NCI-H2107 (cell line): ENCODE results near the gene ISYNA1.
"Not testable (repeated sequence)": the region's sequence is repeated elsewhere in the genome, so short reads cannot be mapped to it uniquely, and the experiment has no call there.

Experiments
- DNase-seq: peaks from one replicate; lab custom pipeline; 2025; lab: John Stamatoyannopoulos, UW

Gene ISYNA1

DNA sequence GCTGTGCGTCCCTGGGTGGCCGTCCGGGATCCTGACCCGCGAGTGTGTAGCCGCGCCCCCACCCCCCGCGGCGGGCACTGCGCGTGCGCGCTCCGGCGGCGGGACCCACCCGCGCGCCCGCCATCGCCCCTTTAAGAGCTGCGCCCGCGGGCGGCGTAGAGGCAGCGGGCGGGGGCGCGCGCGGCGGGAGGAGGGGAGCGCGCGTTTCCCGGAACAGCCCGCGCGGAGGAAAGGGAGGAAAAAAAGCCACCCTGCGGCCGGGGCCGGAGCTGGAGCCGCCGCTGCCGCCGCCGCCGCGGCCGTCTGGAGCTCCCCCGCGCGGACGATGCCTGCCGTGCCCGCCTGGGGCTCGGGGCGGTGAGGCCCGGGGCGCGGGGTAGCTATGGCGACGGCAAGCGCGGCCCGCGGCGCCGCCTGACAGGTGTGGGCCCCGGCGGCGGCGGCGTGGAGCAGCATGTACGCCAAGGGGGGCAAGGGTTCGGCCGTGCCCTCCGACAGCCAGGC is 18.7 kb downstream of the ISYNA1 start, which contains the start of gene SSBP4:
Gene SSBP4 (plus strand): TSS at position 204 of the 504 bp plus-strand sequence. CDS start 251 bp downstream, at position 455.
- DNase-seq = peak; percentile 67

DNA sequence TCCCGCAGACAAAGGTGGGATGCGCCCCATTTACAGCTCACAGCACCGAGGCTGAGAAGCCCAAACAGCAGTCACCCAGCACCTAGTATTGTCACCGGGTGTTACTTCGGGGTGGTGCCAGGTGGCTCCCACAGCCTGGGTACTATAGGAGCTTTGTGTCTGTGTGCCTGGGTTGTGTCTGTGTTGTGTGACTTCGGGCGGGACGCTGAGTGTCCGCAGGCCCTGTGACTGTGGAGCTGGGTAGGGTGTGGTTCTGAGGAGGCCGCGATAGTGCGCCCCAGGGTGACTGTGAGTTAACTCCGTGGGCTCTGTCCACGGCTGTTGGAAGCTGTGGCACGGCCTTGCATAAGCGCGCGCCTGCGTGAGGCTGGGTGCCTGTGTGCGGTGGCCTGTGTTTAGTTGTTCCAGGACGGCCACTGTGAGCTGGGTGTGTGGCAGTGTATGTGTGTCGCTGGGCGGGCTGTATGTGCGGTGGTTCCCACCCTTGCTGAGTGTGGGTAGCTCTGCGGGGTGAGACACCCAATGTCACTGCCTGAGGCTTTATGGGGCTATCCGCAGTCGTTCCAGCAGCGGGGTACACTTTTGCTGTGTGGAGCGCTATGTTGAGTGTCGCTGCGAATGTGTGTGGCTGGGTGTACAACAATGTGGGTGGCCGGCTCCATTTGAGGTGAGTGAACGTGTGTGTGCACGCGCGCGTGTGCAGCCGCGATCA is 19.3 kb downstream of the ISYNA1 start:
- no peak for DNase-seq

DNA sequence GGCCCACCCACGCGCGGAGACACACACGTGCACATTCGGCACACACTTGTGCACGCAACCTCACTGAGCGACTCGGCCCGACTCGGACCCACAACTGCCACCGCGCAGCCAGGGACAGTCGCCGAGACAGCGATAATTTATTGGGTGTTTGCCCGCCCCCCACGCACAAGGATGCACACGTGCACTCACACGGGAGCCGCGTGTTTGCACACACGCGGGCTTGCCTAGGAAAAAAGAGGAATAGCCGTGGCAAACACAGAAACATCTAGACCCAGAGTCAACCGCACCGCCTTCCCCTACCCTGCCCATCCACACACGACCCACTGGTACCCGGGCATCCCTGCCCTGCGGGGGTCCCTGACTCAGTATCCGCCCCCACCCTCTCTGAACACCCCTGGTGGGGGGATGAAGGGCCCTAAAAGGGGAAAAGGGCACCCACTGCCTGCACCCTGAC is 19.9 kb downstream of the ISYNA1 start:
- no peak for DNase-seq

DNA sequence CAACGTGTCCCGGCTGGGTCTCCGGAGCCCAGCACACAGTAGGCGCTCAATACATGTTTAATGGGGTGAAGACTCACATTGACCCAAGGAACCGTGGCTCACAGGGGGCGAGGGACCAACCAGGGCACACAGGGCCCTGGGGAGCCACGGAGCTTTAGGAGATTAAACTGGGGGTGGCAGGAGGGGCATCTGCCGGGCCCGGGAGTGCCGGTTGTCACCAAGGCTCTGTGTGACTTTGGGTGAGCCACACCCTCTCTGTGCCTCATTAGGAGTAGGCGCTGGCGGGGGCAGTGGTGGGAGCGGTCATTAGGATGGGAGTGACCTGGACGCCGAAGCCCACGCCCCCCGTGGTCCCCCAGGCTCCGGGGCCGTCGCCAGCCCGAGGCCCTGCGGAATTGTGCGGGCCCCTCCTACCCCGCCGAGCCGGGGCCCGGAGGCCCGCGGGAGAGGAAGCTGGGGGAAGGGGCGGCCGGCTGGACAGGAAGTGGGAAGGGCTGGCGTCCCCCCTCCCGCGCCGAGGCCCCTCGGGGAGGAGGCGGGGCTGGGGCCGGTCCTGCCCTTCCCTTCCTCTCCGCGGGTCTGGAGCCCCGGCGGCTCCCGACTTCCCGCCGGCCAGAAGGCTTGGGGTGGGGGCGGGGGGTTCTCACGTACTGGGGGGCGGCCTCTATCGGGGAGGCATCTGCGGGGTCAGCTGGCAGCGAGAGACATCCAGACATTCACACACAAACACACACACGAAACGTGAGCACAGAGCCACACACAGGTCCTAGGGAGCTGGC is 20.5 kb downstream of the ISYNA1 start:
- no peak for DNase-seq

DNA sequence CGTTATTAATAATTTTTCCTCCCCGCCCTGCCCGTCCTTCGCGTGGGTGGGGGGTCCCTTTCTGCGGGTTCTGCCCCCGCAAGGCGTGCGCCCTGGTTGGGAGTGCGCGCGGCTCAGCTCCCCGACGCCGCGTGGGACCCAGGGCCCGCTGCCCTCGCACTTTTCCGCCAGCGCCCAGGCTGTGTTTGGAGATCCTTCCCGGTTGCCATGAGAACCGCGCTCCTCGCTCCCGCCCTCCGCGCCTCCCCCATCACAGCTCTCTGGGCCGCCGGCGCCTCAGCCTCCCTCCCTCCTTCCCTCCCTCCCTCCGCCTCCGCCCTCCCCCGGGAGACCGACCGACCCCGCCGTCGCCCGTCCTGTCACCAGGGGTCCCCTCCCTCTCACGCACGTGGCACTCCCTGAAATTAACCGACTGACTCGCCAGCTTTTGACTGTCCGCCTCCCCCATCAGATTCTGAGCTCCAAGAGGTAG is 21.1 kb downstream of the ISYNA1 start:
- no peak for DNase-seq

GRCh38 chr19:18415178-18415867 is 22.6 kb downstream of the ISYNA1 start:
- DNase-seq = no peak

DNA sequence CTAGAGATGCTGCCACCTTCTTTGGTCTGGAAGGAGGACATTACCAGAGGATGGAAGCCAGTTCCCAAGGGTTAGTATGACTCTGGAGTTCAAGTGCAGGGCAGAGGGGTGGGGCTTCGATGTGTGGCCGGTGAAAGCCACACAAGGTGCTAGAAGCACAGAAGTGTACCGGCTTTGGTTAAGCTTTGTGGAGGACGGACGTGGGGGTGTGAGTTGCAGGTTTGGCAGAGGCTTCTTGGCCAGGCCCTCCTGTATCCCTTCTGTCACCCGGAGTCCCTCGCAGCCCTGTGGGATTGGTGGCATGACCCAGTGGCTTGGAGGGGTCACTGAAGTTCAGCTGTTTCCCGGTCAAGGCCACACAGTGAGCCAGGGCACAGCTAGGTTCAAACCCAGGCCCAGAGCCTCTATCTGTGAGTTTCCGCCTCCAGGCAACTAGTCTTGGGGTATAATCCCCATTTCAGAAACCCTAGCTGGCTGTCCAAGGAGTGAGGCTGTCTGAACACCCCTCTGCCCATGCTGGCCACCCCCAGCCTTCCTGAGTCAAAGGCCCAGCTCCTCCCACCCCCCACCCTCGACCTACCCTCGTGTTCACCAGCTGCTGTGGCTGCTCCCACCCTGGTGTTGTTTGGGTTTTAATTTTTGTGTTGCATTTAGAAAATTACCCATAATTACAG is 23.3 kb downstream of the ISYNA1 start:
- DNase-seq = no peak

DNA sequence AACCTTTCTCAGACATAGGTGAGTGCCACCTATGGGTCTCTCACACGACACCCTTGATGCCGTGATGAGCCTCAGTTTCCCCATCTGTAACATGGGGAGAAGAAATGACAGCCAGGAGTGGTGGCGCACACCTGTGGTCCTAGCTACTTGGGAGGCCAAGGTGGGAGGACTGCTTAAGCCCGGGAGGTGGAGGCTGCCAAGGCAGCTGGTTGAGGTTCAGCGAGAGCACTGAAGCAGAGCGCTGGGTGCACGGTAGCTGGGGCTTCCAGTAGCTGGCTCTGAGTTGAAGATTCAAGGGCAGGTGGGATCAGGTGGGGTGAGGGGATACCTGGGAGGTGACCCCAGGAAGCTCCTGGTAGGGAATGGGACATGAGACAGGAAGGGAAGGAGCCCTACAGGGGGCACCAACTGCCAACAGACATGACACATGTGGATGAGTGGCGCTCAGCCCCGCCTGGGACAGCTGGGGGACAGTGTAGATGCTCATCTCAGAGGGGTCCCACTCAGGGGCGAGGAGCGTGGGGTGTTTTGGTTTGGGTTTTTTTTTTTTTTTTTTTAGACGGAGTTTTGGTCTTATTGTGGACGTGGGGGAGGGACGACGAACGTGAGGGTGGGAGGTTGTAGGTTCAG is 25.2 kb downstream of the ISYNA1 start:
- DNase-seq = no peak

DNA sequence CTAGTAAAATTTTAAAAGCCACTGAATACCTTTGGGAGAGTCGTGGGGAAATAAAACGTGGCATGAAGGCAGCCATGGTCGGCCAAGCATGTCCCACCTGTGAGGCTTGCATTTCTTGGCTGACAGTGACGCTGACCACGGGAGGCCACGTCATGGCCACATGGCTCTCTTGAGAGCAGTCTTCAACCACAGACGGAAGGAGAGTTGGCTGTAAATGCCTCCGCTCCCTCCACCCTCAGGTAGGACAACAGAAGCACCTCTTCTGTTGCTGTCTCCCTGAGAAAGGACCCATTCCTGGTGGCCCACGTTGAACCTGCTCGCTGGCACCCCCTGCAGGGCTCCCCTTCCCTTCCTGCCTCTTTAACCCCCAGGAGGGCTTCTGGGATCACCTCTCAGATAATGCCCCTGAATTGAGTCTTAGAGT is 29.9 kb downstream of the ISYNA1 start:
- DNase-seq = peak; percentile 34

DNA sequence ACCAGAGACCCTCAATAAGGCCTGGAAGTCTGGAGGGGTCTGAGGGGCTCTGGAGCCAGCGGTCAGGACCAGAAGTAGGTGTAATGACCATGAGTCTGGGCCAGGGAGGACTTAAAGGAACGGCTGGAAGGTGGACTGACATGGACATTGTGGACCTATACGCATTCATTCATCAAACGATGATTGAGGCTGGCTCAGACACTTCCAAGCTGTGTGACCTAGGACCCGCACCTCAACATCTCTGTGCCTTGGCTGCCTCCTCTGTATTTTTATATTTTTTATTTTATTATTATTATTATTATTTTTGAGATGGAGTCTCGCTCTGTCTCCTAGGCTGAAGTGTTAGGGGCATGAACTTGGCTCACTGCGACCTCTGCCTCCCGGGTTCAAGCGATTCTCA is 31.2 kb downstream of the ISYNA1 start:
- DNase-seq = no peak

DNA sequence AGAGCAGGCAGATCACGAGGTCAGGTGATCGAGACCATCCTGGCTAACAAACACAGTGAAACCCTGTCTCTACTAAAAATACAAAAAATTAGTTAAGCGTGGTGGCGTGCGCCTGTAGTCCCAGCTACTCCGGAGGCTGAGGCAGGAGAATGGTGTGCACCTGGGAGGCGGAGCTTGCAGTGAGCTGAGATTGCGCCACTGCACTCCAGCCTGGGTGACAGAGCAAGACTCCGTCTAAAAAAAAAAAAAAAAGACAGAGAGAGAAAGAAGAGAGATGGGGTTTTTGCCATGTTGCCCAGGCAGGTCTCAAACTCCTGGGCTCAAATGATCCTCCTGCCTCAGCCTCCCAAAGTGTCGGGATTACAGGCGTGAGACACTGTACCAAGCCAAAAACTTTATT is 32.2 kb downstream of the ISYNA1 start:
- not testable (repeated sequence) for DNase-seq

- DNase-seq = not testable (repeated sequence)
Measured at GRCh38 chr19:18402455-18403248, 35.3 kb downstream of the ISYNA1 start.

GRCh38 chr19:18401580-18402112 is 36.3 kb downstream of the ISYNA1 start:
- DNase-seq = no peak

DNA sequence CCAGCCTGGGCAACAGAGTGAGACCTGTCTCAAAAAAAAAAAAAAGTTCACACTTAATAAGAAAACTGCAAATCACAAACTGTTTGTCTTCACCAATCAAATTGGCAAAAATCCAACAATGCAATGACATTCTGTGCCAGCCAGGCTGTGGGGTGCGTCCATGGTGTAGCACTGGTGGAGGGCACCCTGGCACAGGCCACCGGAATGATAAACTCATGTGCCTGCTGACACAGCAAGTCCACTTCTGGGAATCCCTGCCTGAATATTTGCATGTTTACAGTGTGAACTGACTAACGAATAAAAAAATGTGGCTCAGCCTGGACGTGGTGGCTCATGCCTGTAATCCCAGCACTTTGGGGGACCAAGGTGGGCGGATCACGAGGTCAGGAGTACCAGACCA is 38.9 kb downstream of the ISYNA1 start:
- no peak for DNase-seq

DNA sequence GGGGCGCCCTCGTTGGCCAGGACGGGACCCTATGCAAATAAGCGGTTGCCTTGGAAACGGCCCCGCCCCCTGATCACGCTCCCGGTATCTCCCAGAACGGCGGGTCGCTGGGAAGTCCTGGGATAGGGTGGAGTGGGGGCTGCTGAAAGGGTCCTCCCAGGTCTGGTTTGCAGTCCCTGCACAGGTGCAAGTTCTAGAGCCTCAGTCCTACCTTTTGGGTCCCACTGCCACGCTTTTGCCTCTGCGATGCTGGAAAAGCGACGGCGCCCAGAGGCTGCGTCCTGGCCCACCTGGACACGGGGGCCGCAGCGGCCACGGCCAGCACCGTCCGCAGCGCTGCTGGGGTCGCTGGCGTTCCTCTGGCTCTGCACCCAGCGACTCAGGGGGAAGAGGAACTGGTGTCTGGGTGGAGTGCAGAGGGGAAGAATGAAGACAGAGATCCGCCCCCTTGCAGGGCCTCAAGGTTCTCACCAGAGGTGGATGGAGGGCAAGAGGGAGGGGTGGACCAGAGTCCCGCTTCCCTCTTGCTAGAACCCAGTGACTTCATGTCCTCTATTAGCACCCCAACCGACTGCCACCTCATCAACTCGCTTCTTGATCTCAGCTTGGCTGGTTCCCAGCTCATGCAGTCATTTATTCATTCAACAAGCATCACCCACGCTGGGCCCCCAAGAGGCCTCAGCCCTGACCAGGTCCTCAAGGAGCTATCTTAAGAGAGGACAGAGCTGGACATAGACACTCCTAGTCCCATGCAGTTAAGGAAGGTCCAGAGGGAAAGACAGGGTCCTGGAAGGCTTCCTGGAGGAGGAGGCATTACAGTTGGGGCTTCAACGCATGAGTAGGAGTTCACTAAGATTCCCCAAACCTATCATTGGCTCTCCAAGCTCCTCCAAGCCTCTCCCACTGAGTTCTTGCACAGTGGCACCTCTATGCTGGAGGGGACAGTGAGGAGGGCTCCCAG is 40.4 kb downstream of the ISYNA1 start, which contains the start of gene LRRC25:
Gene LRRC25 (minus strand): TSS at position 381 of the 961 bp plus-strand sequence. CDS start 659 bp downstream, outside the sequence.
- DNase-seq = no peak

- no peak for DNase-seq
Measured at GRCh38 chr19:18396471-18397241, 41.3 kb downstream of the ISYNA1 start.

- no peak for DNase-seq
Measured at GRCh38 chr19:18393836-18394235, 44.1 kb downstream of the ISYNA1 start.

GRCh38 chr19:18392926-18393325 is 45.0 kb downstream of the ISYNA1 start:
- no peak for DNase-seq
